H1 (cell line): ENCODE data around the gene GPS2. TPM values are rescaled to one million over a fixed set of nuclear protein-coding genes. Genes with fewer than 3 reads are reported as not detected.

Source experiments
- CTCF ChIA-PET: fragments of 300-600 bp; sonication (Branson Sonifier 250); formaldehyde crosslinking; loops from one replicate; lab custom pipeline; 2021; ENCODE audit not compliant: partially characterized antibody; lab: Charles Lee
- POLR2A ChIA-PET: fragments of 300-600 bp; sonication (Branson Sonifier 250); formaldehyde crosslinking; loops from one replicate; lab custom pipeline; 2021; ENCODE audit warnings: inconsistent platforms; ENCODE audit not compliant: partially characterized antibody; lab: Charles Lee
- DNase-seq, 2 experiments: peaks; one replicate each; pipeline versions ENCODE4 v3.0.0 to v3.0.0-alpha.2; 2010 to 2022; ENCODE audit warnings: low spot score in 2 of 2, low read depth in 1 of 2, mixed read lengths in 1 of 2
- FAIRE-seq: peaks from 2 replicates; lab custom pipeline; 2011; peaks lifted over from hg19 to GRCh38; lab: Jason Lieb, UNC
- H2AFZ ChIP-seq: 2 replicates; pipeline ENCODE4 v1.8.1; 2012; ENCODE audit warnings: low read length, inconsistent platforms
- H2AK5ac ChIP-seq: 2 replicates; pipeline ENCODE4 v1.6.1; 2013; ENCODE audit warnings: low read depth, low read length
- H2BK120ac ChIP-seq: replicated peaks from 2 replicates; pipeline ENCODE3; 2013; ENCODE audit warnings: low read depth, low read length, inconsistent platforms
- H2BK12ac ChIP-seq: 2 replicates; pipeline ENCODE4 v1.6.1; 2013; ENCODE audit warnings: low read depth, low read length
- H2BK15ac ChIP-seq: 2 replicates; pipeline ENCODE4 v1.6.1; 2013; ENCODE audit warnings: low read length
- H2BK20ac ChIP-seq: 2 replicates; pipeline ENCODE4 v1.6.1; 2013; ENCODE audit warnings: low read length
- H2BK5ac ChIP-seq: 2 replicates; pipeline ENCODE4 v1.6.1; 2013; ENCODE audit warnings: low read depth, low read length
- H3K14ac ChIP-seq: 2 replicates; pipeline ENCODE4 v1.6.1; 2013; ENCODE audit warnings: inconsistent platforms; ENCODE audit not compliant: insufficient read length
- H3K18ac ChIP-seq: 2 replicates; pipeline ENCODE4 v1.6.1; 2013; ENCODE audit warnings: low read length; ENCODE audit errors: extremely low read depth
- H3K23ac ChIP-seq: 2 replicates; pipeline ENCODE4 v1.6.1; 2013; ENCODE audit warnings: inconsistent platforms; ENCODE audit not compliant: insufficient read length
- H3K23me2 ChIP-seq: 2 replicates; pipeline ENCODE4 v1.6.1; 2013; ENCODE audit warnings: low read depth, low read length
- H3K27ac ChIP-seq: 2 replicates; pipeline ENCODE4 v1.6.1; 2011; ENCODE audit warnings: low read depth, low read length, inconsistent platforms
- H3K27me3 ChIP-seq, 4 experiments: replicated peaks in 1 of 4; 1 replicate in 1 of 4; 2 replicates in 3 of 4; pipeline versions ENCODE4 v1.6.1 to v1.8.1; 2011 to 2013; ENCODE audit warnings: low read length in 3 of 4, mild to moderate bottlenecking in 3 of 4, inconsistent platforms in 2 of 4, mixed read lengths in 2 of 4, moderate library complexity in 1 of 4; ENCODE audit not compliant: control insufficient read depth in 3 of 4, insufficient read depth in 3 of 4; ENCODE audit errors: extremely low read depth in 1 of 4
- H3K36me3 ChIP-seq, 4 experiments: 2 replicates each; pipeline versions ENCODE4 v1.6.1 to v1.8.1; 2011 to 2013; ENCODE audit warnings: mild to moderate bottlenecking in 4 of 4, low read length in 3 of 4, moderate library complexity in 2 of 4, control low read depth in 1 of 4, inconsistent platforms in 1 of 4; ENCODE audit not compliant: insufficient read depth in 4 of 4, control insufficient read depth in 2 of 4
- H3K4ac ChIP-seq: replicated peaks from 2 replicates; pipeline ENCODE3; 2013; ENCODE audit warnings: low read length, low read depth, mixed read lengths, inconsistent platforms; ENCODE audit not compliant: insufficient read length
- H3K4me1 ChIP-seq, 4 experiments: replicated peaks in 1 of 4; 1 replicate in 1 of 4; 2 replicates in 3 of 4; pipeline versions ENCODE4 v1.6.1 to v1.8.1; 2011 to 2013; ENCODE audit warnings: low read length in 3 of 4, inconsistent platforms in 2 of 4, mixed read lengths in 1 of 4; ENCODE audit not compliant: insufficient read depth in 4 of 4, control insufficient read depth in 3 of 4
- H3K4me2 ChIP-seq, 2 experiments: 2 replicates each; pipeline versions ENCODE4 v1.6.1 to v1.8.1; 2011 to 2013; ENCODE audit warnings: low read depth in 2 of 2, low read length in 2 of 2, control low read depth in 1 of 2, inconsistent platforms in 1 of 2, mild to moderate bottlenecking in 1 of 2; ENCODE audit not compliant: insufficient read depth in 1 of 2
- H3K4me3 ChIP-seq, 4 experiments: fragments of 200-600, 300-600 bp in 1 of 4; sonication (generic), shearing (Covaris generic), sonication (Bioruptor Twin) in 1 of 4; 2 replicates each; pipeline versions ENCODE4 v1.5.1 to v1.8.1; 2011 to 2016; ENCODE audit warnings: low read length in 4 of 4, low read depth in 3 of 4, control low read depth in 2 of 4, inconsistent platforms in 2 of 4, mild to moderate bottlenecking in 2 of 4, mixed read lengths in 1 of 4, moderate library complexity in 1 of 4; ENCODE audit not compliant: insufficient read depth in 2 of 4; ENCODE audit errors: extremely low read depth in 1 of 4
- H3K56ac ChIP-seq: replicated peaks from 2 replicates; pipeline ENCODE3; 2013; ENCODE audit warnings: low read depth, mild to moderate bottlenecking, mixed read lengths, low read length, inconsistent platforms; ENCODE audit not compliant: insufficient read length
- H3K79me1 ChIP-seq: 2 replicates; pipeline ENCODE4 v1.6.1; 2013; ENCODE audit warnings: low read depth, low read length, control low read depth
- H3K79me2 ChIP-seq, 2 experiments: 2 replicates each; pipeline versions ENCODE4 v1.6.1 to v1.8.1; 2012 to 2013; ENCODE audit warnings: low read length in 2 of 2, mild to moderate bottlenecking in 2 of 2, inconsistent platforms in 1 of 2; ENCODE audit not compliant: insufficient read depth in 2 of 2, control insufficient read depth in 1 of 2
- H3K9ac ChIP-seq, 4 experiments: replicated peaks in 1 of 4; 1 replicate in 1 of 4; 2 replicates in 3 of 4; pipeline versions ENCODE4 v1.6.1 to v1.8.1; 2011 to 2013; ENCODE audit warnings: low read depth in 3 of 4, low read length in 3 of 4, control low read depth in 2 of 4, mild to moderate bottlenecking in 2 of 4, moderate library complexity in 2 of 4, inconsistent platforms in 1 of 4; ENCODE audit errors: extremely low read depth in 1 of 4
- H3K9me3 ChIP-seq, 2 experiments: 2 replicates each; pipeline versions ENCODE4 v1.6.1 to v1.8.1; 2012 to 2013; ENCODE audit warnings: mild to moderate bottlenecking in 2 of 2, moderate library complexity in 2 of 2, control low read depth in 1 of 2, inconsistent platforms in 1 of 2, low read depth in 1 of 2, low read length in 1 of 2, mixed read lengths in 1 of 2; ENCODE audit not compliant: insufficient read depth in 2 of 2
- H4K20me1 ChIP-seq, 2 experiments: replicated peaks in 1 of 2; 2 replicates each; pipeline versions ENCODE3 to v1.8.1; 2011 to 2013; ENCODE audit warnings: inconsistent platforms in 2 of 2, low read length in 2 of 2, mild to moderate bottlenecking in 1 of 2; ENCODE audit not compliant: insufficient read depth in 2 of 2, control insufficient read depth in 1 of 2
- H4K5ac ChIP-seq: 2 replicates; pipeline ENCODE4 v1.6.1; 2013; ENCODE audit warnings: low read length, low read depth, mixed read lengths, inconsistent platforms; ENCODE audit not compliant: insufficient read length
- H4K8ac ChIP-seq: 2 replicates; pipeline ENCODE4 v1.8.0; 2013; ENCODE audit warnings: mild to moderate bottlenecking, moderate library complexity, low read length, inconsistent platforms; ENCODE audit not compliant: insufficient read depth; ENCODE audit errors: extremely low read depth
- H4K91ac ChIP-seq: replicated peaks from 2 replicates; pipeline ENCODE3; 2013; ENCODE audit warnings: low read length, mixed read lengths, inconsistent platforms; ENCODE audit not compliant: insufficient read length
- CBX5 ChIP-seq: fragments of 300-800, 300-1000 bp; sonication (generic); IDR thresholded peaks from 2 replicates; pipeline ENCODE4 v1.7.1; 2016; ENCODE audit warnings: antibody characterized with exemption, low read length, low read depth
- CEBPB ChIP-seq: IDR thresholded peaks from 2 replicates; pipeline ENCODE4 v1.6.1; 2012; ENCODE audit warnings: low read depth, low read length
- CHD2 ChIP-seq: IDR thresholded peaks from 2 replicates; pipeline ENCODE4 v1.6.1; 2012; ENCODE audit warnings: low read length, improper control_type of control experiment
- CREB1 ChIP-seq: IDR thresholded peaks from 2 replicates; pipeline ENCODE4 v1.6.1; 2012; ENCODE audit warnings: inconsistent platforms
- FOSL1 ChIP-seq: IDR thresholded peaks from 2 replicates; pipeline ENCODE4 v1.6.1; 2011; ENCODE audit warnings: mild to moderate bottlenecking, low read depth, low read length, moderate library complexity; ENCODE audit not compliant: insufficient read depth
- MAFK ChIP-seq: IDR thresholded peaks from 2 replicates; pipeline ENCODE4 v1.6.1; 2012; ENCODE audit warnings: low read depth, mild to moderate bottlenecking, improper control_type of control experiment, low read length
- PHF8 ChIP-seq: fragments of 200-600 bp; sonication (generic); conservative IDR thresholded peaks from 2 replicates; pipeline ENCODE4 v1.7.1; 2012; ENCODE audit warnings: low read depth, mild to moderate bottlenecking, inconsistent platforms, low read length, moderate library complexity
- SIX5 ChIP-seq: IDR thresholded peaks from 2 replicates; pipeline ENCODE4 v1.6.1; 2011; ENCODE audit warnings: mild to moderate bottlenecking, low read depth, low read length
- SP1 ChIP-seq: IDR thresholded peaks from 2 replicates; pipeline ENCODE4 v1.6.1; 2011; ENCODE audit warnings: low read depth, low read length
- WGBS, 2 experiments: shearing (Covaris generic) in 1 of 2; methylation state at CpG; one replicate each; pipeline versions ENCODE4 v1.1.6 to v1.1.7; 2013 to 2015; ENCODE audit warnings: low lambda C conversion rate in 2 of 2, mixed read lengths in 2 of 2, inconsistent platforms in 1 of 2, low coverage in 1 of 2, missing lambda C conversion rate in 1 of 2; ENCODE audit not compliant: insufficient replicate concordance in 2 of 2, insufficient coverage in 1 of 2, insufficient read length in 1 of 2; ENCODE audit errors: extremely low coverage in 1 of 2, missing lambda C conversion rate in 1 of 2; 5-methylcytosine and 5-hydroxymethylcytosine counted together
- polyA plus RNA-seq, 7 experiments: library from polyadenylated mRNA; depleted of rRNA in 3 of 7; stranded (reverse) in 5 of 7; unstranded in 2 of 7; fragments of >200 nt in 5 of 7; fragments of 200-250 nt in 2 of 7; gene quantifications; 1 replicate in 5 of 7; 2 replicates in 1 of 7; 4 replicates in 1 of 7; pipeline versions ENCODE4 v1.2.1 to v1.2.3, GENCODE V29; 2011 to 2013; ENCODE audit warnings: missing spikeins in 2 of 7, mixed read lengths in 2 of 7
- total RNA-seq: library from RNA; stranded (reverse); fragmentation: NEBNext Ultra II Directional; extraction: Animal tissue kit (Norgen Biotek cat#: 25700); gene quantifications from 2 replicates; pipeline ENCODE4 v1.2.1, GENCODE V29; 2021
- TF ChIP-seq, protein P1 (sequence below): IDR thresholded peaks from 2 replicates; pipeline ENCODE4 v1.6.1; 2012; ENCODE audit warnings: inconsistent platforms

GPS2 gene
- total and polyA plus RNA-seq, 2 of the 8 experiments (the other 6 are each of a cell fraction or from before 2014, with no cell fraction given): 67.0 to 152 TPM

DNA sequence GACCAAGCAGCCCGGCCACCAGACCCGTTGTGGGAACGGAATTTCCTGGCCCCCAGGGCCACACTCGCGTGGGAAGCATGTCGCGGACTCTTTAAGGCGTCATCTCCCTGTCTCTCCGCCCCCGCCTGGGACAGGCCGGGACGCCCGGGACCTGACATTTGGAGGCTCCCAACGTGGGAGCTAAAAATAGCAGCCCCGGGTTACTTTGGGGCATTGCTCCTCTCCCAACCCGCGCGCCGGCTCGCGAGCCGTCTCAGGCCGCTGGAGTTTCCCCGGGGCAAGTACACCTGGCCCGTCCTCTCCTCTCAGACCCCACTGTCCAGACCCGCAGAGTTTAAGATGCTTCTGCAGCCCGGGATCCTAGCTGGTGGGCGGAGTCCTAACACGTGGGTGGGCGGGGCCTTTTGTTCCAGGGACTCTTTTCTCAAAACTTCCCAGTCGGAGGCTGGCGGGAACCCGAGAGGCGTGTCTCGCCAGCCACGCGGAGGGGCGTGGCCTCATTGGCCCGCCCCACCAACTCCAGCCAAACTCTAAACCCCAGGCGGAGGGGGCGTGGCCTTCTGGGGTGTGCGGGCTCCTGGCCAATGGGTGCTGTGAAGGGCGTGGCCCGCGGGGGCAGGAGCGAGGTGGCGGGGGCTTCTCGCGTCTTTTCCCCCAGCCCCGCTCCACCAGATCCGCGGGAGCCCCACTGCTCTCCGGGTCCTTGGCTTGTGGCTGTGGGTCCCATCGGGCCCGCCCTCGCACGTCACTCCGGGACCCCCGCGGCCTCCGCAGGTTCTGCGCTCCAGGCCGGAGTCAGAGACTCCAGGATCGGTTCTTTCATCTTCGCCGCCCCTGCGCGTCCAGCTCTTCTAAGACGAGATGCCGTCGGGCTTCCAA, 33.8 kb downstream of the GPS2 start, which contains the start of gene SLC2A4:
Gene SLC2A4 (plus strand): TSS at position 645 of the 879 bp plus-strand sequence. CDS start 217 bp downstream, at position 862.
- Histone ChIP-seq H3K79me2 (no peaks in the 10 kb centered on the region), H3K9ac (peak within 1 kb of the TSS; percentile 49 to 75 (median 66)), H2BK5ac (peak within 1 kb of the TSS; percentile 18; the same call in 1 of the 2 replicates), H3K79me1 (no peaks in the 10 kb centered on the region), H3K23ac (no peak within 1 kb of the TSS), H3K14ac (no peak within 1 kb of the TSS), H3K4ac (no peak within 1 kb of the TSS), H3K36me3 (peaks cover 0 to 6% (median 2%) of the 10 kb centered on the region in 4 experiments; a peak in 3 of 8 replicates), H4K5ac (no peak within 1 kb of the TSS), H2BK20ac (no peak within 1 kb of the TSS), H2BK12ac (peak within 1 kb of the TSS; percentile 27; the same call in 1 of the 2 replicates), H3K56ac (no peak within 1 kb of the TSS), H3K4me3 (peak within 1 kb of the TSS; percentile 76 to 83 (median 78)), H3K4me1 (peaks cover 0 to 20% (median 8%) of the 10 kb centered on the region in 4 experiments; a peak in 5 of 7 replicates), H3K23me2 (peaks cover 11% of the 10 kb centered on the region), H2AK5ac (no peak within 1 kb of the TSS), H4K20me1 (peaks cover 0 to 7% of the 10 kb centered on the region in 2 experiments), H4K8ac (peak within 1 kb of the TSS; percentile 82; the same call in 1 of the 2 replicates), H3K18ac (peak within 1 kb of the TSS; percentile 42; the same call in 1 of the 2 replicates), H2BK15ac (peak within 1 kb of the TSS; percentile 72; the same call in 1 of the 2 replicates), H3K27ac (no peak within 1 kb of the TSS), H3K27me3 (peaks cover 0 to 13% (median 7%) of the 10 kb centered on the region in 4 experiments; a peak in 6 of 7 replicates), H3K4me2 (peak within 1 kb of the TSS; percentile 45 to 100), H4K91ac (no peak within 1 kb of the TSS), H2BK120ac (no peak within 1 kb of the TSS), H2AFZ (peak within 1 kb of the TSS; percentile 54; the same call in 1 of the 2 replicates), H3K9me3 (no peaks in the 10 kb centered on the region)
- CTCF ChIA-PET: interaction anchor here (0.6 to 4.8 kb wide), 26 partner anchors 10 to 304 kb away, joined by 3 to 46 read pairs (median 4); partner anchors contain the start of genes ACAP1, CLDN7, GABARAP and GPS2
- peak; percentile 96 to 98 for DNase-seq
- POLR2A ChIA-PET: interaction anchor here (0.8 to 7.7 kb wide), 23 partner anchors 10 to 303 kb away, joined by 3 to 94 read pairs (median 5); partner anchors contain the start of genes ACADVL, CLDN7, CTDNEP1 and DLG4
- FAIRE-seq: peak; percentile 66
- 3% methylated on average over 58 of the region's 71 CpGs; no CpG with 5 or more reads in 1 of the 2 experiments for WGBS, 2 experiments
- TF ChIP-seq, protein P1, sequence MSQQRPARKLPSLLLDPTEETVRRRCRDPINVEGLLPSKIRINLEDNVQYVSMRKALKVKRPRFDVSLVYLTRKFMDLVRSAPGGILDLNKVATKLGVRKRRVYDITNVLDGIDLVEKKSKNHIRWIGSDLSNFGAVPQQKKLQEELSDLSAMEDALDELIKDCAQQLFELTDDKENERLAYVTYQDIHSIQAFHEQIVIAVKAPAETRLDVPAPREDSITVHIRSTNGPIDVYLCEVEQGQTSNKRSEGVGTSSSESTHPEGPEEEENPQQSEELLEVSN: peak; percentile 89
- TF ChIP-seq CHD2: peak; percentile 68
- TF ChIP-seq CEBPB: no peak
- peak; percentile 86 for TF ChIP-seq SP1
- no peak for TF ChIP-seq CBX5
- TF ChIP-seq PHF8: 0 out of 2 replicates have a peak, but pooled peaks have one; percentile 6
- no peak for TF ChIP-seq SIX5
- peak; percentile 48; the same call in 1 of the 2 replicates for TF ChIP-seq CREB1
- no peak for TF ChIP-seq MAFK
- no peak for TF ChIP-seq FOSL1
